HG02943 (cell line): ENCODE measurements around the gene ENTHD1.
"Not testable (repeated sequence)": the region's sequence is repeated elsewhere in the genome, so short reads cannot be mapped to it uniquely, and the experiment has no call there.

Experiments
- ATAC-seq: cut with Tn5 transposase; IDR thresholded peaks from one replicate; pipeline ENCODE4 v1.9.1; 2021; ENCODE audit warnings: mild to moderate bottlenecking, low read depth, moderate library complexity; ENCODE audit not compliant: unreplicated experiment

Gene ENTHD1

DNA sequence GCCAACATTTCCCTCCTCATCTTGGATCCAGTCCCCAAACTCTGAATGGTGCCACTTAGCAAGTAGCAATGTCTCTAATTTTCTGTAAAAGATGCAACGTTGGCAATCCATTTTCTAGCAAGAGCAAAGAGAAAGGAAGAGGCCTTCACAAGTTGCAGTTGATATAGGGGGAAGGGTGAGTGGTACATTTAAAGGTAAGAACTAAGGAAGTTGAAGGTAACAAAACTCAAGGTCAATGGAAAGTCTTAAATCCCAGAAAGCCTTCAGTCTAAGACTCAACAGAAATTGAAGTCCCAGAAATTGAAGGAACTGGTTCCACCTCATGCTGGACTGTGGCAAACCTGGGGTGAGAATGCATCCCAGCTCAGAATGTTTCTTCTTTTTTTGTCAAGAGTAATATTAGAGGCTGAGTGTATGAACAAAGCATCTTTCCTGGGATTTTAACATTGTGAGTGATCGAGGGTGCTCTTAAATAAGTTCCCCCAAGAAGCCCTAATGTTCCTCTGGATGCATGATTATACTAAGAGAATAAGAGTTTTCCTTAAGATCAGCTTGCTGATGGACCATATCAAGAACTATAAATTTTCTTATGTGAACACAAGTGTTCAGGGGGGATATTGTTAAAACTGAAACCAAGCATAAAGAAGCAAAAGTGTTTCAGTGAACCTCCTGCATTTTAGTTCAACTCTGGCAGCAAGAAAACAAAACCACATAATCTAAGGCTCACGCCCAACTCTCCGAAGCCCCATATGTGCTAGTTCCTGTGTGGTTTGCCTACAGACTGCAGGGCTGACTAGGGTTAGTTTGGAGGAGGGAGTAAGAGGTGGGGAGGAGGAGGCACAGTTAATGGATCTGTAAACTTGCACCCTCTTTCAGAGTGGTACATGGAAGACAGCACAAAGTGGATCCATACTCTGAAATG is 7.0 kb upstream of the ENTHD1 start, which contains the start of gene GRAP2:
Gene GRAP2 (plus strand): TSS at position 779 of the 922 bp plus-strand sequence. CDS start 46,023 bp downstream, outside the sequence.
- no peak for ATAC-seq

DNA sequence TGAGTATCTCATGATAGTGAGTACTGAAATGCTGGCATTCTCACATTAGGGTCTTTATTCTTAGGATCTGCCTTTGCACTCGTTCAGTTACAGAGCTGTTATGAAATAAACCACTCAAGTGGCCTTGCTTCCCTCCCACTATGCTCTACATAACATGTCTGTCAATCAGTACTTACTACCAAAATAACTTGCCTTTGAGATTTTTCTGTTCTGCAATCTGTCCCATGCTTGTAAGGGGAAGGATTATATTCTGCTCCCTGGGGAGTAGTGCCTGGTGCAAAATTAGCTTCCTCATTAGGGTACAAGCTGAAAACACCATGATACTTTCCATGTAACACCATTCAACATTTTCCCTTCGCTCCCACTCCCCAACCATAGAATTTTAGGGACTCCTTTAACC is 5.4 kb upstream of the ENTHD1 start:
- no peak for ATAC-seq

DNA sequence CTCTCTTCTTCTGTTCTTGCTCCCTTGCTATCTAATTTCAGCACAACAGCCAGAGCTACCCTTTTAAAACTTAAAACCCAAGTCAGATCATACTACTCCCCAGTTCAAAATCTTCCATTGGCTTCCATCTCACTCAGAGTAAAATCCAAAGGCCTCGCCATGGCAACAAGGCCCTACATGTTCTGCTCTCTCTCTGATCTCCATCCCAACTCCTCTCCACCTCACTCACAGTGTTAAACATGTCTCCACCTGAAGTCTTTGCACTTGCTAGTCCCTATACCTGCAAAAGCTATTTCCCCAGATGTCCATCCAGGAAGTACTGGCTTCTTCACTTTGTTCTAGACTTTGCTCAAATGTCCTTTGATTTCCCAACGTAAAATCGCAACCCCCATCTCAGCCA is 4.3 kb upstream of the ENTHD1 start:
- ATAC-seq, result no peak

DNA sequence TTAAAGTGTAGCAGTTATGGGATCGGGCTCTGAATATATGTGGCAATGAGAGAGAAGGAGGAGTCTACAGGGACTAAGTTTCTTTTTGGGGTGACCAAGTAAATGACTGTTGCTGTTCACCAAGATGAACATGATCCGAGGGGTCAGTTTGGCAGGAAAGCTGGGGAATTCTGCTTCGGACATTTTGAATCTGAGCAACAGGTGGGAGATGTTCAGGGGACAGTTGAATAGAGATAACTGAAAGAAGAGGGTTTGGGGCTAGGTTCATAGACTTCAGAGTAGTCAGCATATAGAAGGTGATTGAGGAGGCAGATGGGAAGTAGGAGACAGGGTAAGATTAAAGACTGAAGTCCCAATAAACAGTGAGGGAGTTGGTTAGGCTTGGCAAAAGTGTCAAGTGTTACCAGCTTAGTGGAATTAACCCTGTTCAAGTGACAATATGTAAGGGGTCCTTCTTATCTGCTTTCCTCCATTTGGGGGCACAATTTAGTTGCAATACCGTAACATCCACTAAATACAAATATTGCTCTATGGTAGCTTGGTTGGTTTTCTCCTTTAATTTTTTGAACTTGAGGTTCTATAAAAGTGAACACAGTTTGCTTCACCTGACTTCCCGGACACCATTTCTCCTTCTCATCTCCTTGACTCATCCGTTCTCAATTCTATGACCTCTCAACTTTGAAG is 2.9 kb upstream of the ENTHD1 start:
- no peak for ATAC-seq

- no peak for ATAC-seq
Observed at GRCh38 chr22:39895682-39896081, 2.1 kb upstream of the ENTHD1 start.

DNA sequence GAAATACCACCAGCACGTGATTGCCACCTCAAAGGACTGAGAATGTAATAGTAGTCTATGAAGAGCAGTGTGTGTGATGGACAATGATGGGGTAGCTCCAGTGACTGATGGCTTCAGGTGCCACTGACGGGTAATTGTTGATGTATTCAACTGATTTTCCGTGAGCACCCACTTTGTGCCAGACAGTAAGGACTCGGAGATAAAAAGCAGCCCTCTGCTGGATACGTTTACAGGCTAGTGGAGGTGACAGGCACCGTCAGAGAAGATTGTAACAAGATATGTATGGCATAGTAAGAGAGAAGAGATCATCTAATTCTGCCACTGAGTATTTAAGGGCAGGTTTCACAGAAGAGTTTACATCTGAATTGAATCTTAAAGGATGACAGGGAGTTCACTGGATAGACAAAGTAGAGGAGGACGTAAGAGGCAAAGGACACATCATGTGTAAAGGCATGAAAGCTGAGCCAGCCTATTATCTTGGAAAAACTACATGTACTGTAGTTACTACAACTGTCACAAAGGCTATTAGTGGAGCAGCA is 1.1 kb upstream of the ENTHD1 start:
- ATAC-seq, result no peak

DNA sequence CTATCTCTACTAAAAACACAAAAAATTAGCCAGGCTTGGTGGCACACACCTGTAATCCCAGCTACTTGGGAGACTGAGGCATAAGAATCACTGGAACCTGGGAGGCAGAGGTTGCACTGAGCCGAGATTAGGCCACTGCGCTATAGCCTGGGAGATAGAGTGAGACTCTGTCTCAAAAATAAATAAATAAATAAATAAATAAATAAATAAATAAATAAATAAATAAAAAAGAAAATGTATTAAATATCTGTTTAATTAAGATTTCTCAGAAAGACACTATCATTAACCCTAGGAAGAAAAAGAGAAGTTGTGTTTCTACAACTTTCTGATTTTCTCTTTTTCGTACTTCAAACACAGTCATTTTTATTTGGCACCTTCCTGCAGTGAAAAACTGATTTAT is 3.6 kb downstream of the ENTHD1 start:
- ATAC-seq, result not testable (repeated sequence)

GRCh38 chr22:39883057-39883456 is 10.5 kb downstream of the ENTHD1 start:
- no peak for ATAC-seq

DNA sequence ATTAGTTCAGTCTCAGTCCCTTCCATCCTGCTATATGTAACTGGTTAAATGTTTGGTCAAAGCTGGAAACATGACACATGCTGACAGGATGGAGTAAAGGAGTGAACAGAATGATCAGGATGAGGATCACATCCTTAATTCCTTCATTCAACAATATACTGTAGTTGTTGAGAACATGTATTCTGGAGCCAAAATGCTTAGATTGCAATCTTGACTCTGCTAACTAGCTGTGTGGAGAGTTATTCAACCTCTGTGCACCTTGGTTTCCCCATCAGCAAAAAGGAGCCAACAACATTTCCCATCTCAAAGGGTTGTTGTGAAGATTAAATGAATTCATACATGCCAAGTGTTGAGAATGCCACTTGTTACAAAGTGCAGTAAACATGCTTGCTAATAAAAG is 12.8 kb downstream of the ENTHD1 start:
- ATAC-seq, result no peak

- ATAC-seq, result no peak
Observed at GRCh38 chr22:39877079-39877845, 16.3 kb downstream of the ENTHD1 start.

- ATAC-seq, result not testable (repeated sequence)
Observed at GRCh38 chr22:39875176-39875885, 18.2 kb downstream of the ENTHD1 start.

DNA sequence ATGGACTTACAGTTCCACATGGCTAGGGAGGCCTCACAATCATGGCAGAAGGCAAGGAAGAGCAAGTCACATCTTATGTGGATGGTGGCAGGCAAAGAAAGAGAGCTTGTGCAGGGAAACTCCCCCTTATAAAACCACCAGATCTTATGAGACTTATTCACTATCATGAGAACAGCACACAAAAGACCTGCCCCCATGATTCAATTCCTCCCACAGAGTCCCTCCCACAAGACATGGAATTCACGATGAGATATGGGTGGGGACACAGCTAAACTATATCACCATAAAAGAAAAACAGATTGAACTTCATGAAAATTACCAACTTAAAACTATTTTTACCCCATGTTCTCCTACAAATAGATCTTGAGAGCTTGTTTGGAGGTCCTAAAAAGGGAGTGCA is 19.6 kb downstream of the ENTHD1 start:
- ATAC-seq, result no peak

- ATAC-seq, result no peak
Observed at GRCh38 chr22:39872548-39872947, 21.0 kb downstream of the ENTHD1 start.

DNA sequence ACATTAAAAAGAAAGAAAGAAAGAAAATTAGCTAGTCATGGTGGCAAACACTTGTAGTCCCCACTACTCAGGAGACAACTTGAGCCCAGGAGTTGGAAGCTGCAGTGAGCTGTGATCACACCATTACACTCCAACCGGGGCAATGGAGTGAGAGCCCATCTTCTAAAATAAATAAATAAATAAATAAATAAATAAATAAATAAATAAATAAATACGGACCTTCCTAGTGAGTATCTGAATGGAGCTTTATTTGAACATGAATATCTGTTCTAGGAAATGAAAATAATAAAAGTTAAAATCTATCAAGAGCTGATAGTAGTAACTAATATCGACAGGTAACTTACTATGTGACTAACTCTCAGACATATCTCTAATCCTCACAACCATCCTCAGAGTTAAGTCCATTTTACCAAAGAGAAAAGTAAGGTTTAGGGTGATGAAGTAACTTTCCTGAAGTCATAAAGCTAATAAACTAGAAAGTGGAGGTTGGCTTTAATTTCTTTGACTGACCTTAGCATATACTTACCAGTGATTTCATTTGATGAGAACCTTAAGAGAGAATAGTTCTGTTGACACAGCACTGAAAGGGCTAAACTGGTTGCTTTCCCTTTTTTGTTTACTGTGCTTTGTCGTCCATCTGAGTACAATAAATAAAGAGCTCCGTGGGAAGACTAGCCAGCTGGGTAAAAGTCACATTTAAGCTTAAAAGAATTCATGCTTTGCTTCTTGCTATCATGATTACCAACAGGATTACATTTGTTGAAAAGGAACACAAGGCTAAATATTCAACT is 22.4 kb downstream of the ENTHD1 start:
- no peak for ATAC-seq

GRCh38 chr22:39869797-39870196 is 23.8 kb downstream of the ENTHD1 start:
- not testable (repeated sequence) for ATAC-seq

GRCh38 chr22:39868741-39869140 is 24.8 kb downstream of the ENTHD1 start:
- no peak for ATAC-seq

GRCh38 chr22:39859903-39860588 is 33.5 kb downstream of the ENTHD1 start:
- no peak for ATAC-seq

GRCh38 chr22:39856588-39856987 is 37.0 kb downstream of the ENTHD1 start:
- ATAC-seq, result no peak

DNA sequence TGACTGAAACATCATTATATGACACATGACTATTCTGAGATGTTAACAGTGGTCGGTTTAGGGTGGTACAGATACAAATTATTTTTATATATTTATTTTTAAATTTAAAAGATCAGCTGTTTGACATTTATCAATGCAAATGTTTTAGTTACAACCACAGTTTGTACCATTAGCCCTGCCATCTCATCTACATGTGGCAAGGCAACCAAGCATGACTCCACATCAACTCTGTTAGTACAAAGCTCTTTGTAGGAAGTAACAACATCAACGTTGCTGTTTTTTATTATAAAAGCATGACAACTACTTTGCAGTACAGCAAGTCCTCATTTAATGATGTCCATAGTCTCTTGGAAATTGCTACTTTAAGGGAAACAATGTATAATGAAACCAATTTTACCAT is 40.8 kb downstream of the ENTHD1 start:
- no peak for ATAC-seq
